HepG2 (cell line): ENCODE results near the gene NPB.

Experiments
- ARNTL ChIP-seq: sonication (generic); formaldehyde crosslinking; IDR thresholded peaks from 2 replicates; pipeline ENCODE4 v1.4.0; 2020; ENCODE audit warnings: mild to moderate bottlenecking, missing genetic modification reagents
- KDM1A ChIP-seq: IDR thresholded peaks from 2 replicates; pipeline ENCODE4 v1.6.1; 2016; ENCODE audit warnings: missing compliant biosample characterization
- MEIS1 ChIP-seq: sonication (generic); formaldehyde crosslinking; IDR thresholded peaks from 2 replicates; pipeline ENCODE4 v1.9.0; 2021; ENCODE audit warnings: mild to moderate bottlenecking, missing genetic modification reagents, moderate library complexity, borderline replicate concordance
- NFE2 ChIP-seq: sonication (generic); formaldehyde crosslinking; IDR thresholded peaks from 2 replicates; pipeline ENCODE4 v1.4.0; 2020; ENCODE audit warnings: missing genetic modification reagents
- PRDM15 ChIP-seq: sonication (generic); formaldehyde crosslinking; IDR thresholded peaks from 2 replicates; pipeline ENCODE4 v1.4.0; 2020; ENCODE audit warnings: missing genetic modification reagents
- SUZ12 ChIP-seq: fragments of 150-350 bp; IDR thresholded peaks from 2 replicates; pipeline ENCODE4 v1.6.1; 2014; ENCODE audit warnings: low read depth, low read length
- ZBTB26 ChIP-seq: IDR thresholded peaks from 2 replicates; pipeline ENCODE4 v1.6.1; 2016; ENCODE audit warnings: missing compliant biosample characterization, missing genetic modification reagents, borderline replicate concordance
- ZNF274 ChIP-seq: sonication (generic); formaldehyde crosslinking; IDR thresholded peaks from 2 replicates; pipeline ENCODE4 v1.5.1; 2020; ENCODE audit warnings: mild to moderate bottlenecking, missing genetic modification reagents

- TF ChIP-seq PRDM15 (peak; percentile 44), NFE2 (CRISPR knock-in tag) (no peak), ARNTL (peak; percentile 79; the same call in 1 of the 2 replicates), ZBTB26 (CRISPR knock-in tag) (no peak; the same call in 1 of the 2 replicates), ZNF274 (CRISPR knock-in tag) (0 out of 2 replicates have a peak, but pooled peaks have one; percentile 12), SUZ12 (no peak), KDM1A (no peak), MEIS1 (peak; percentile 69; the same call in 1 of the 2 replicates)
These were observed 25.9 kb downstream of the NPB start, which contains the start of gene MAFG for GRCh38 chr17:81927653-81928543.
